Measurements from ENCODE around the gene RABAC1.
"Not testable (repeated sequence)": the region's sequence is repeated elsewhere in the genome, so short reads cannot be mapped to it uniquely, and the experiment has no call there.

RABAC1 gene

DNA sequence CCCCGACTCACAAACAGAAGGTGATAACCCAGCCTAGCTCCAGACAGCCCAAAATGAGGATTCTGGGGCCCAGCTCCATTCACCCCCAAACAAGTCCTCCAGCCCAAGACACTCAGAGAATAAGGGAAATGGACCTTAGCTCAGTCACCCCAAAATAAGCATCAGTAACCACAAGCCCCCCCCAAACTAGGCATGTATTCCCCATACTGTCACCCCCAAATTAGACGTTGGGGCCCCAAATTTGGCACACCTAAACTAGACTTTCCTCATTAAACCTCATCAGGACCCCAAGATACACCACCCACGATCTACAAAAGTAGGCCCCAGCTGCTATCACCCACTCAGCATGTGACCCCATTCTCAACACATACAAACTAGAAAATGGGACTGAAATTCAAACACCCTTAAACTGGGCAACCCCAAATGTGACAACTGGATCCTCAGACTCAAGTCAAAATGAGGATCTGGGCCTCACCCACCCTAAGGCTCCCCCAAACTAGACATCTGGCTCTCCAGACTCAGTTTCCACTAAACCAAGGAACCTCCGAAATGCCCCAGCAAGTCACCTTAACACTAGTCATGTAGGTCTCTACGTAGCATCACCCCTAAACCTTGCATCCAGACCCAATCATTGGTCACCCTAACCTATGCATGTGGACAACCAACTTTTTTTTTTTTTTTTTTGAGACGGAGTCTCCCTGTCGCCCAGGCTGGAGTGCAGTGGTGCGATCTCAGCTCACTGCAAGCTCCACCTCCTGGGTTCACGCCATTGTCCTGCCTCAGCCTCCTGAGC, 17.5 kb downstream of the RABAC1 start:
- no peak for DNase-seq

DNA sequence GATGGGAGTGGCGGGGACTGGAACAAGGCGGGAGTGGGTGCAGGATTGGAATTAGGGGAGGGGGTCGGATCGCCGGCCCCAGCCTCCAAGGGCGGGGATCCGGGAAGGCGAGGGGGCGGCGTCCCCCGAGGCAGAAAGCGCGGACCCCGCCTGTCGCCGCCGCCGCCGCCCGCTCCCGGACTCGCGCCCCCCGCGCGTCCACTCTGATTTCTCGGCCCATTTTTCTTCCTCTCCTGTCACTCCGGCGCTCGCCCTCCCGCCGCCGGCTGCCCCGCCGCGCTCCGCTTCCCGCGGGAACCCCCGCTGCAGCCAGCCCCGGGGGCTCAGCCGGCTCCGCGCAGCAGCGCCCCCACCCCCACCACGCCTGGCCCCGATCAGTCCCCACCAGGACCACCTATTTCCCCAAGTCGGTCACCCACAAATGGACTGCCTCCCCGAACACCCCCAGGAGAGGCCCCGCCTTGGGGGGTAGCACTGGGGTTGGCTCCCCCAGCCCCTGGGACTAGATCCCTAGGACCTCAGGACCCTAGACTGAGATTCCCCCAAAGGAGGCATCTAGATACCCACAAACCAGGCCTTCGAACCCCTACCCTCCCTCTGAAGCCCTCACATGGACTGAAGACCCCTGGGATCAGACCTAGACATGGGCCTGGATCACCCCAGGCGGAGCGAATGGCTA, 18.3 kb downstream of the RABAC1 start:
- DNase-seq: no peak

DNA sequence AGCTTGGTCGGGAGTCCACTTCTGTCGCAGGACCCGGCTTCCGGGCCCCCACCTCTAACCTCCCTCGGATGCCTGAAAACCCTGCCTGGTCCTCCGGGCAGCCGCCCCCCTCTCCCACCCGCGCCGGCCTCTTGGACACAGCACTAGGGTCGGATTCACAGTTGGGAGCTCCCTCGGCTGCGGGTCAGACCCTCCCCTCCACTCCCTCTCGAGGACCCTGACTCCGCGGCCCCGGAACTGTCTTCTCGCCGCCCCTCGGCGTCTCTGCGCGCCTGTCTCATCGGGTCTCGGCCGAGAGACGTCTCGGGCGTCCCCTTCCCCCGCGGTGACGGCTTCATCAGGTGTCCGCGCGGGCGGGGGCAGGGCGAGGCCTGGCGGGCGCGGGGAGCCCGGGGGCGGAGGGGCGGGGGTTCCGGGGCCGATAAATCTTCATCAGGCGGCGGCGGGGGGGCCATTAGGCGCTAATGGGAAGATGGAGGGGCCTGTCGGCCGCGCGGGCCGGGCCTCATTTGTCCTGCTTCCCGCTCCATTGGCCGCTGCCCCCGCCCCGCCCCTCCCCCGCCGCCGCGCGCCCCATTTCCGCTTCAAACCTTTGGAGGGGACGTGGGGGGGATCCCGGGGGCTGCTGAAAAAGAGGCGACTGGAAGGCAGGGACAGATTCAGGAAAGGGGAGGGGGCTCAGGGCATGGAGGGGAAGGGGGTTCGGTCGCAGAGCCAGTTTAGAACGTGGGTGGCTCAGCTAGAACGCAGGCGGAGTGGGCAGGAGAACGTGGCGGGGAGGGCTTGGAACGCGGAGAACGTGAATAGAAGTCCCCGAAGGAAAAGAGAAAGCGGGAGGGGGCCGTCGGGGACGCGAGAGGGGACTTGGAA, 19.0 kb downstream of the RABAC1 start:
- DNase-seq: no peak

DNA sequence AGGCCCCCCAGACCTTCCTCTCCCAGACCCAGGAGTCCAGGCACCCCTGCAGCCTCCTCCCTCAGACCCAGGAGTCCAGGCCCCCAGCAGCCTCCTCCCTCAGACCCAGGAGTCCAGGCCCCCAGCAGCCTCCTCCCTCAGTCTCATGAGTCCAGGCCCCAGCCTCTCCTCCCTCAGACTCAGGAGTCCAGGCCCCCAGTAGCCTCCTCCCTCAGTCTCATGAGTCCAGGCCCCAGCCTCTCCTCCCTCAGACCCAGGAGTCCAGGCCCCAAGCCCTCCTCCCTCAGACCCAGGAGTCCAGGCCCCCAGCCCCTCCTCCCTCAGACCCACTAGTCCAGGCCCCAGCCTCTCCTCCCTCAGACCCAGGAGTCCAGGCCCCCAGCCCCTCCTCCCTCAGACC, 19.9 kb downstream of the RABAC1 start:
- not testable (repeated sequence) for DNase-seq

DNA sequence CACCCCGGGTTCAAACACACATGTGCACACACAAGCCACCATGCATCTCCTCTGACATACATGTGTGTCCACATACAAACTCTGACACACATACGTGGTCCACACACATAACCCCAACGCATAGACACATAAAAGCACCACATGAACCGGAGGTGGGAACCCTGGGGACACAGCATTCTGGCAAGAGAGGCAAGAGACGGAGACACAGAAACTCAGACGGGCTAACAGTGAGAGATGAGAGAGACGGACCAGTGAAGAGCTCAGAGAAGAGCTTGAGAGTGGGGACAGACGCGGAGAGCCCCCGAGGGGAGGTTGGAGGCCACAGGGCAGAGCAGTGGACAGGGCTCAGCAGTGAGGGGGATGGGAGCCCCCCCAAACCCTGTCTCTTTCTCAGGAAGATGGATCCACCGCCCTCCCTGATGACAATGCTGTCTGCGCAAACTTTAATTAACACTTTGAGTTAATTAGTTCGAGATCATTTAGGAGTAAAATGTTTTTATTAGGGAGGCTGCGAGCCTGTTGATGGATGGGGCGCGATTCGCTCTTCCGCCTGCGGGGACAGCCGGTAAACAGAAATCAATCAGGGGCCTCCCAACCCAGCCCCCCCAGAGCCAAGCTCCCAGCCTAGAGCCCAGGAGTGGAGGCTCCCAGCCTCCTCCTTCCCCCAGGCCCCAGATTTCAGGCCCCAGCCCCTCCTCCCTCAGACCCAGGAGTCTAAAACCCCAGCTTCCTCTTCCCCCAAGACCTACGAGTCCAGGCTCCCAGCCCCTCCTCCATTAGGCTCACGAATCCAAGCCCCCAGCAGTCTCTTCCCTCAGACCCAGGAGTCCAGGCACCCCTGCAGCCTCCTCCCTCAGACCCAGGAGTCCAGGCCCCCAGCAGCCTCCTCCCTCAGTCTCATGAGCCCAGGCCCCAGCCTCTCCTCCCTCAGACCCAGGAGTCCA, 21.3 kb downstream of the RABAC1 start:
- DNase-seq: no peak

DNA sequence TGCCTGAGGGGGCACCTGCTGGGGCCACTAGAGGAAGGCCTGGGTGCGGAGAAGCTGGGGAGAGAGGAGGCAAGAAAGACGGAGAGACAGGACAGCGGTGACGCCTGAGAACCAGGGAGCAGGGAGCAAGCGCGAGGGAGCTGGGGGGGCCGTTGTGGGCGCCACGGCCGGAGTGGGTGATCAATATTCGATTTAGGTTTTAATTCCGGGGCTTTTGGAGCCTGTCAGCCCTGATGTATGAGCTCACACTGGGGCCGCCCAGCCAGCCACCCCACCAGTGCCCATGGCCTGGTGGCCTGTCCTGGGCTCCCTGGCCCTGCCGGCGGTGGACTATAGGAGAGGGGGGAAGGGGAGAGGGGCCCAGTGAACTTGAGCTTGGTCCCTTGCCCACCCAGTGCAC, 22.2 kb downstream of the RABAC1 start:
- no peak for DNase-seq

DNA sequence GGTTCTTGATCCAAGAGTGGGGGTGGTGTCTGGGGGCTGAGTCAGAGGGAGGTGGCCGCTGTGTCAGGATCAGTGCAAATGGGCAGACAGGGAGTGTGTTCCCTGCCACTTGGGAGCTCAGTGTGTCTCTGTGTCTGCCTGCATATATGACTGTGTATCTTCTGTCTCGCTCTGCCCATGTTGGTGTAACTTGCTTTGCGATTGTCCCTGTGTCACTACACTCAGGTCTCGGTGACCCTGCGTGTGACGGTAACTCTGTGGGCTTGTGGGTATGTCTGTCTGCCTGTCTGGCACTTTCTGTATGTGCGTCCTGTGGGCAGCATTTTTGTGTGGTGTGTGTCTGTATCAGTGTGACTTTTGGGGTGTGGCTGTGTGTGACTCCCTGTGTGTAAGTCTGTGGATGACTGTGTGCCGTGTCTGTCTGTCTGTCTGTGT, 22.7 kb downstream of the RABAC1 start:
- DNase-seq: no peak

DNA sequence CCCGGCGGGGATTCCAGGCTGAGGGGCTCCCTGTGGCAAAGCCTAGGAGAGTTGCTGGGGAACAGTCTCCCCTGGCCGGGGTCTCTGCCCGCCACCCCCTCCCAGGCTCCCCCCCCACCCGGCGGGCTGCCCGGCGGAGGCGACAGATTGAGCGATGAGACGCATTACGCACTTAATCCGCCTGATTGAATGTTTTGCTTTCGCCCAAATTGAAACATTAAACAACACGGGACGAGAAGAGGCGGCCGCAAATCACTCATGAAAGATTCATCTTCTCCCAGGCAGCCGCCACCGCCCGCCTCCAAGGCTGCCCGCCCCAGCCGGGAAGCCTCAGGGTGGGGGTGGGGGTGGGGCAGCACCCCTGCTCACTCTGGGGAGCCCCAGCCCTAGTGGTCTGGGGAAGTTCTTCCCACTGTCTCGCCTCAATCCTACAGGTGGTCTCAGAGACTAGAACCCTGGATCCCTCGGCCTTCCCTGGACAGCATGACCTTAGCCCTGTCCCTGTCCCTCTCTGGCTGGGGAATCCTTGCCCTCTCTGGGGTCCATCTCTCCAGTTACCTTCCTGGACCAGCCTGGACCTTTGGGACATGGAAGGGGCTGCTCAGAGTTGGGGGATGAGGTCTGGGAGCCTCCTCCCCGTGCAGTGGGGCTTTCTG, 23.2 kb downstream of the RABAC1 start:
- no peak for DNase-seq

DNA sequence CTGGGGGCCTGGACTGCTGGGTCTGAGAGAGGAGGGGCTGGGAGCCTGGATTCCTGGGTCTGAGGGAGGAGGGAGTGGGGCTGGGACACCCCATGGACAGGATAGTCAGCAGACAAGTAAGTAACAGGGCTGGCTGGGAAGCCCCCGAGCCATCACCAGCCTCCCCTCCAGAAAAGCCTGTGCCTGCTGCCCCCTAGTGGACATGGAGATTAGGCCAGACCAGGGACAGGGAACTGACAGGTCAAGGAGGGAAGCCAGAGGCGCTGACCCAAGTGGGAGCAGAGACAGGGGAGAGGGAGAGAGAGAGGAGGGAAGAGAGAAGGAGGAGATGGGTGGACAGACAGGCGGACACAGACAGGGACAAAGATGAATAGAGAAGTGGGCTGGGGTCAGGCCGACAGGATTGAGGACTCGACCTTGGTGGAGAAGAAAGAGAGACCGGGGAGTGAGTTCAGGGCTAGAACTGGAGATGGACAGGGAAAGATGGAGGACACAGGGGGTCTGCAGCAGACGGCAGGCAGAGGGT, 24.2 kb downstream of the RABAC1 start:
- DNase-seq: no peak

DNA sequence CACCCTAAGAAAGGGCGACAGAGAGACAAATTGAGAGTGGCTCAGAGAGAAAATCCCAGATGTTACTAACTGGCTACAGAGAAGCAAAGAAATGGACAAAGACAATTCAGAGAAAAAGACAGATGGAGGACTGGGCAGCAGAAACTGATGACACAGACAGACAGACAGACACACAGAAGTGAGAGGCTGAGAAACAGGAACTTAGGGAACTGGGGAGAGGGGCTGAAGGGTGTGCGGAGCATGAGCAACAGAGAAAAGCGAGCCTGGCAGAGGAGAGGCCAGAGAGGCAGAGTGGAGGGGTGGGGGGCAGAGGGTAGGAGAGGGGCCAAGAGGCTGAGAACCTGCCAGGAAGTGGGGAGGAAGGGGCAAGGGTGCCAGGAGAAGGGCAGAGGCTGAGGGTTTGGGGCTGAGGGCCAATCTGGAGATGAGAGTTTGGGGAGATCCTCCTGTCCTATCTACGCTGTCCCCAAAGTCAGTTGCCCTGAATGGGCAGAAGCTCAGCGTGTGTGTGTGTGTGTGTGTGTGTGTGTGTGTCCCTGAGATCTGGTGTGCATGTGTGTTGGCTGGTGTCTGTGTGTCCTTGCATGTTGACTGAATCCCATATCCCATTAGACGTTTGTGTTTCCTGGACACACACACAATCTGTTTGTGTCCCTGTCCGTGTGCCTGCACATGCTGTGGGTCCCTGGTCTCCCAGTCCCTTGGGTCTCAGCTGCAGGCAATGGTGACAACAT, 25.3 kb downstream of the RABAC1 start:
- peak; percentile 15 for DNase-seq

DNA sequence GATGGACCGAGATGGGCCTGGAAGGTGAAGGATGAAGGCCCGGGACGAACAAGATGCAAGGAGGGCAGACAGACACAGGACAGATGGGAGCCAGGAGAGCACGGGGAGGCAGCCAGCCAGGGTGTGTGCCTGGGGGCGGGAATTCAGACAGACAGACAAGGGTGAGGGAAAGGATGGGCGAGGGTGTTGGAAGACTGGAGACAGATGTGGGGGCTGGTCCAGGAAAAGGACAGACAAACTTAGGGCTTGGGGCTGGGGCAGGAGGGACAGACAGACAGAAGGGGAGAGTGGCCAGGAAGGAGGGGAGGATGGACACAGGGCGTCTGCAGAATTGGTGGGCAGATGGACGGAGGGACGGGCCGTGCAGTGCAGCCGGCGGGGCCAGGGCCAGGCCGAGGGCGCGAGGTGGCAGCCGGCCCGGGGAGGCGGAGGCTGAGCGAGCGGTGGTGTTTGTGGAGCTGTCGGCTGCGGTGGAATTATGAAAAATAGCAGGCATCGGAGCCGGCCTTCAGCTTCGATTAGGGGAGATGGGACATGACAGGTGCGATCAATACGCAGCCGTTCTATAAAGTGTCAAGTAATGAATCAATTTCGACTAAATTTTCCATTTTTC, 26.3 kb downstream of the RABAC1 start:
- DNase-seq: no peak

DNA sequence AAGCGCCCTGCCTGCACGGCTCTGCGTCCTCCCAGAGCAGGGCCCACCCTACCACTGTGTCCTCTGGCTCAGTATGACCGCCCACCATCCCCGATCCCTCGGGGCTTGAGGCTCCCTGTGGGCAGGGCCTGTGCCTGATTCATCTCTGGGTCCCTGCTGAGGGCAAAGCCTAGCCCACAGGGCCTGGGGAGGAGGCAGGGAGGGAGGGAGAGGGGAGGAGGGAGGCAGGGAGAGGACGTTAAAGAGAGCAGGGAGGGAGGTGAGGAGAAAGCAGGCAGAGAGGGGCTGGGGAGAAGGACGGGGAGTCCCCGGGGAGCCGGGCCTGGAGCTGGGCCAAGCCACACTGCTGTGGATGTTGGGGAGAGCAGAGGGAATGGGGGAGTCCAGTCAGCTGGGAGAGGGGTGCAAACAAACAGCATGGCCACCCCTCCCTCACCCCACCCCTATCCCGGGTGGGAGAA, 26.8 kb downstream of the RABAC1 start:
- DNase-seq: no peak

DNA sequence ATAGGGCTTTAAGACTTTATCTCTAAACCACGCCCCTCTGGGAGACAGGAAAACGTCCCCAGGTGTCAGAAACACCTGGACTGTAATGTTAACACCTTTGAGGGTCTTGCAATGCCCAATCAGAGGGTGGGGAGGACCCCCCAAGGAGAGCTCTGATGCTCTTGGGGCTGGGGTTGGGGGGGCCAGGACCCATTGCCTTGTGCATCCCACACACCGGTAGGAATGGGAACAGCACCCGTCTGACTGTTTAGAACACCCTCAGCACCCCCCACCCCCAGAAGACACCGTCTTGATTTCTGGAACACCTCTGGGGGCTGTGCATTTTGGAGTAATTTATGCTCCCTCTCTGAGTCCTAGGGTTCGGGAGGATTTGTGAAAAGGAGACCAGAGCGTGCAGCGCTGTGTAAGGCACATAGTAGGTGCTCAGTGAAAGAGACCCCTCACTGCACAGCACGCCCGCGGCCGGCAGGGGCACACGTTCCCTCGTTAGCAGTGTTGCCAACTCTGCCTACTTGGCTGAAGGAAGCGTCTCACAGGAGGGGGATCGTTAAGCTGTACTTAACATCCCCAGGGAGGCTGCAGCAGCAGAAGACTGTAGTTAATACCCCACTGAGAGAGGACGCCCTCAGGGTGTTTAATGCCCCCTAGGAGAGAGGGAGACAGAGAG, 28.1 kb downstream of the RABAC1 start:
- no peak for DNase-seq

DNA sequence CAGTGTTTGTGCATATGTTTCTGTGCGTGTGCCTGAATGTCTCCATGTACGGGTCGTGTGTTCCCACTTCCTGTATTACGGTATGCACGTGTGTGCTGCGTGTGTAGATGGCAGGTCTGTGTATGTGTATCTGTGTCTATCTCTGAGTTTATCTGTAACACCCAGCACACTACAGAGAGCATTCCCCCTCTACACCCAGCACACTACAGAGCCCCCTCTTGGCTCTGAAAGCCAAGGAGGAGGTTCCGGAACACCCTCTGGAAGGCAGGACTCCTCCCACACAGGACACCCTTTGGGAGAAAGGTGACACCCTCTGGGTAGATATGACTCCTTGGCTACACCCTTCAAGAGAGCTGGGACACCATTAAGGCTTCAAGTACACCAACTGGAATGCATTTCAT, 28.8 kb downstream of the RABAC1 start:
- no peak for DNase-seq

DNA sequence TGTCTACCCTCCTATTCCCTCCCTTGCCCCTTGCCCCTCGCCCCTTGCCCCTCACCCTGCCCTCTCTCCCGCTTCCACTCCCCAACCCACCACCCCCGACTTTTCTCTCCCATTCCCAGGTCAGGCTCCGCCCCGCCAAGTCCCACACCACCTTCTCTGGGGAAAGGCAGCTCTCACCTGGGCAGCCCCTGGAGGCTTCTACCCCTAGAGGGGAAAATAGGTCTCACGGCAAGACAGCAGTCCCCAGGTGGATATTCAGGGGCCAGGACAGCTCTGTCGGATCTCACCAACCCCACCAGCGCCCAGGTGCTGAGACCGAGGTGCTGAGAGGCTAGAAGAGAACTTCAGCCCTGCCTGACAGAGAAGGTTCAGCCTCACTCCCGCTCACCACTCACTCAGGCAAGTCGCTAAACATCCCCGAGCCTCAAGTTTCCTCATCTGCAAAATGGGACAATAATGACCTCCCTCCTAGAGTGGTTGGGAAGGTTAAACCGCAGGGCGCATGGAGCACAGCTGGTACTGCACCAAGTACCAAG, 29.5 kb downstream of the RABAC1 start:
- no peak for DNase-seq

DNA sequence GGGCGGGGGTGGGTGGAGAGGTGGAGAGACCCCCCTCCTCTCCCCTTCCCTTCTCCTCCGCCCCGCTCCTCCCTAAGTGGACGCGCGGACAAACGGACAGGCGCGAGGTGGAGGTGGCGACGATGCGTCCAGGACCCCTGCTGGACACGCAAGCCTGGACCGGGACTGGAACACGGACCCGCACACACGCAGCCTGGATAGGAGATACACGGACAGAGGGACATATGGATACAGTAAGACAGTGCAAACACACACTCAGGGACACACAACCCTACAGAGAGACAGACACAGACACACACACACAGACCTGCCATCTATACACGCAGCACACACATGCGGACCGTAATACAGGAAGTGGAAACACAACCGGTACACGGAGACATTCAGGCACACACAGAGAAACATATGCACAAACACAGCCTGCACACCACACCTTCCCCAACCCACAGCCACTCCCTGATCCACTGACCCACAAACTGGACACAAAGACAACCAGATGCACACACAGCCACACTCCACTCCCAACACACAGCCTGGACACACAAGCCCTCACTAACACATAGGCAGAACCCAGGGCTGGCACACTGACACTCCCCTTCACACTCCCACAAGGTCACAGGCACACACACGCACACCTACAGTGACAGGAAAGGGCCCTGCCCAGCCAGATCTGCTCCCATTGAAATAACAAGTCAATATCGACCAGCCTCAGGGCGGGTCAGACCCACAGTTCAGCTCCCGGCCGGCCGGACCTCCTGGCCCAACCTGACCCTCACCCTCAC, 30.2 kb downstream of the RABAC1 start:
- DNase-seq: peak; percentile 19

DNA sequence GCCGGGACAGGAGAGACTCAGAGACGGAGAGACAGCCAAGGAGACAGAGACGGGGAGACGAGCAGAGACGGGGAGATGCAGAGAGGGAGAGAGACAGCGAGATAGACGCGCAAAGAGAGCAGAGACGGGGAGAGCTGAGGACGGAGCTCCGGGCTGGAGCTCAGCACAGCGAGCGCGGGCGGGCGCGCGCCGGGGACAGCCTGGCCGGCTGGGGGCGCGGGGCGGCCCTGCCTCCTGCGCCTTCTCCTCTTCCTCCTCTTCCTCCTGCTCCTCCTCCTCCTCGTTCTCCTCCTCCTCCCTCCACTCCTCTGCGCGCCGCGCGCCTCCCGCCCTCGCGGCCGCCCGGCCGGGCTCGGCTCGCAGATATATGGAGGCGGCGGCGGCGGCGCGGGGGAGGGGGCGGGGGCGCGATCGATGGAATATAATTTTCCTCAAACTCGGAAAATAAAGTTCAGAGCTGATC, 30.9 kb downstream of the RABAC1 start, which contains the start of gene ERFL:
ERFL (minus strand) TSS at position 229 of the 463 bp plus-strand sequence. CDS start 15,530 bp downstream, outside the sequence.
- peak; percentile 58 for DNase-seq

DNA sequence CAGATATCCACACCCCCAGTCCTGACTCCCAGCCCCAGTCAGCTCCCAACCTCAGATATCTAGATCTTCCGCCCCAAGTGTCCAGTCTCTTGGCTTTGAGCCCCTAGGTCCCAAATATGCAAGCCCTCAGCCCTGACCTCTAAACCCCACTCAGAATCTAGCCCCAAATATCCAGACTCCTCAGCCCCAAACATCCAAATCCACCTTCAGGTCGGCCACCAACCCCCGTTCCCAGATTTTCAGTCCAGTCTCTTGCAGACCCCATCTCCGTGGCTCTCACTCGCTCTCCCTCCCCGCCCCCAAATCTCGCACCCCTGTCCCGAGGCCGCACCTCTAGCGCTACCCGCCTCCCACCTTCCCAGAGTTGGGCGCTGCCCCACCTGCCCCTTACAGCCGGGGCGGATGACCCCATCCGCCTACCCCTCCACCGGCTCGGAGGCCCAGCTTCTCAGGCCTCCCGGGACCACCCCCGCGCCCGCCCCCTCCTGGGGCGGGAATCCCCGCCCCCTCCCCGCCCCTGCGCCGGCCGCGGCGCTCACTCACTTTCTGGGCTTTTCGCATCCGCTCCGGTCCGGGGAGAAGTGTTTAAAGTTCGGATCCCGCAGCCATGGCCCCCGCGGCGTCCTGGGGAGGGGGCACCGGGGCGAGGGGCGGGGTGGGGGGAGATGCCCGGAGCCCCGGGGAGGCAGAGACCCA, 31.5 kb downstream of the RABAC1 start:
- no peak for DNase-seq
